A673 (cell line): ENCODE measurements around the gene OR51A7.

Experiments
- EZH2 ChIP-seq: fragments of 200-600 bp; sonication (generic); IDR thresholded peaks from 2 replicates; pipeline ENCODE4 v1.6.1; 2017; ENCODE audit warnings: borderline replicate concordance, low read depth, mild to moderate bottlenecking, mixed read lengths, antibody characterized with exemption, low read length; ENCODE audit not compliant: poor library complexity, severe bottlenecking
- TF ChIP-seq, protein P1 (sequence below): fragments of 300-800, 200-600 bp; sonication (generic); conservative IDR thresholded peaks from 2 replicates; pipeline ENCODE4 v1.5.1; 2017; ENCODE audit warnings: low read depth, mild to moderate bottlenecking, antibody characterized with exemption, low read length, moderate library complexity, mixed read lengths

DNA sequence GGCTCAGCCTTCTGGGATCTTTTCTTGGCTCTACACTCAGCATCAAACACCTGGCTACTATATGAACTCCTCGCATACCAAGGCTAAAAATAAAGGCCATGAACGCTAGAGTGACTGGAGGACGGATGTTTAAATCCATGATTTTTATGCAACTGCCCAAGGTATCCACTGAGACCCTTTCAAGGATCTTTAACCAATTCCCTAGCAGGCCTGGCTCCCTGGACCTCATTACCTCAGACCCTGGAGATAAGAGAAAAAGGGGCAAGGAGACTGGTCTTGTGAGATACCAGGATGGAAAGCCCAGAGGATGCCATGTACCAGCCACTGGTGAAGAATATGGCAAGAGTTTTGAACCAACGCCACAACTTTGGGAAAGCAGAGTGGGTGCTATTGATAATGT lies 15.7 kb downstream of the OR51A7 start, which contains the start of gene OR51G2:
- TF ChIP-seq, protein P1, sequence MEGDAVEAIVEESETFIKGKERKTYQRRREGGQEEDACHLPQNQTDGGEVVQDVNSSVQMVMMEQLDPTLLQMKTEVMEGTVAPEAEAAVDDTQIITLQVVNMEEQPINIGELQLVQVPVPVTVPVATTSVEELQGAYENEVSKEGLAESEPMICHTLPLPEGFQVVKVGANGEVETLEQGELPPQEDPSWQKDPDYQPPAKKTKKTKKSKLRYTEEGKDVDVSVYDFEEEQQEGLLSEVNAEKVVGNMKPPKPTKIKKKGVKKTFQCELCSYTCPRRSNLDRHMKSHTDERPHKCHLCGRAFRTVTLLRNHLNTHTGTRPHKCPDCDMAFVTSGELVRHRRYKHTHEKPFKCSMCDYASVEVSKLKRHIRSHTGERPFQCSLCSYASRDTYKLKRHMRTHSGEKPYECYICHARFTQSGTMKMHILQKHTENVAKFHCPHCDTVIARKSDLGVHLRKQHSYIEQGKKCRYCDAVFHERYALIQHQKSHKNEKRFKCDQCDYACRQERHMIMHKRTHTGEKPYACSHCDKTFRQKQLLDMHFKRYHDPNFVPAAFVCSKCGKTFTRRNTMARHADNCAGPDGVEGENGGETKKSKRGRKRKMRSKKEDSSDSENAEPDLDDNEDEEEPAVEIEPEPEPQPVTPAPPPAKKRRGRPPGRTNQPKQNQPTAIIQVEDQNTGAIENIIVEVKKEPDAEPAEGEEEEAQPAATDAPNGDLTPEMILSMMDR, result no peak
- TF ChIP-seq EZH2, result no peak
